ENCODE data around the gene SPATA6L. TPM values are rescaled to one million over a fixed set of nuclear protein-coding genes. Genes with fewer than 3 reads are reported as not detected.

Gene SPATA6L
- total and polyA plus RNA-seq, 2 of the 13 experiments (the other 11 are each of a cell fraction or from before 2014, with no cell fraction given): 1.1 to 1.9 TPM

DNA sequence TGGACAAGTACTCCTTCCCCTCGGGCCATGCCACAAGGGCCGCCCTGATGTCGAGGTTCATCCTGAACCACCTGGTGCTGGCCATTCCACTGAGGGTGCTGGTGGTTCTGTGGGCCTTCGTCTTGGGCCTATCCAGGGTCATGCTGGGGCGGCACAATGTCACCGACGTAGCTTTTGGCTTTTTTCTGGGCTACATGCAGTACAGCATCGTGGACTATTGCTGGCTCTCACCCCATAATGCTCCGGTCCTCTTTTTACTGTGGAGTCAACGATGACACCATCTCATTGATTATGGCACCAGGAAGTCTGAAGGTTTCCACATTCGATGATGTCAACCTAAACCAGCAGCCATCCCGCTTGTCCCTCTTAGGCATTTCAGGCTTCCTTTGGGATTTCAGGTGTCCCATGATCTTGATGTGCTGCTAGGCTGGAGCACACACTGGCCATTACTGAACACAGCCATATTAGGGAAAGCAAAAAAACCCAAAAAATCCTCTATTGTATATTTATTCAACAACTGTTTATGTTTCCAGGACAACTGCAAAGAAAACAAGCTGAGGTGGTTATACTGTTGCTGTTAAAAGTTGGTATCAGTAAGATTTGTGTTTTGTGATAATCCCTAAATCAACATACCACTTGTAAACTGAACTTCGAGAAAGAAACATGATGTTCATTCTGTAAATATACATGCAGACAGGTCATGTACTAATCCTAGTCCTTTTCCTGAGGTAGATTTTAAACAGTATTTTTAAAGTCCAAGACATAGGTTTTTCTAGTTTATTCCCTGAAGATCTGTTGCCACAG, 3.1 kb downstream of the SPATA6L start:
- ATAC-seq (peak; percentile 55), DNase-seq (ENCODE audit: low spot score) (peak; percentile 65)
- POLR2A ChIA-PET: interaction anchor here (0.7 to 3.7 kb wide), 11 partner anchors 12 to 176 kb away, joined by 3 to 43 read pairs (median 6); partner anchors contain the start of genes AK3 and CDC37L1
- TF ChIP-seq ZNF747 (CRISPR knock-in tag; IDR thresholded peaks at IDR 0.05; ENCODE audit: borderline replicate concordance) (no peak), ZNF12 (CRISPR knock-in tag; IDR thresholded peaks at IDR 0.05) (no peak), DNMT1 (CRISPR knock-in tag; IDR thresholded peaks at IDR 0.05) (no peak), ISL2 (CRISPR knock-in tag; IDR thresholded peaks at IDR 0.05) (no peak), ZNF367 (CRISPR knock-in tag; IDR thresholded peaks at IDR 0.05; ENCODE audit: borderline replicate concordance) (no peak), HOXD1 (CRISPR knock-in tag; IDR thresholded peaks at IDR 0.05) (no peak), FOXJ3 (CRISPR knock-in tag; IDR thresholded peaks at IDR 0.05; ENCODE audit: borderline replicate concordance) (no peak; the same call in 1 of the 2 replicates), HNRNPUL1 (IDR thresholded peaks at IDR 0.05; ENCODE audit: low read depth, low read length) (no peak), ZNF124 (CRISPR knock-in tag; IDR thresholded peaks at IDR 0.05) (no peak), ZNF3 (CRISPR knock-in tag; IDR thresholded peaks at IDR 0.05) (no peak), CEBPB (IDR thresholded peaks at IDR 0.05; ENCODE audit: borderline replicate concordance, low read depth, low read length) (peak; percentile 58; the same call in 1 of the 2 replicates), RXRA (CRISPR knock-in tag; IDR thresholded peaks at IDR 0.05) (no peak), DMTF1 (CRISPR knock-in tag; IDR thresholded peaks at IDR 0.05) (no peak)
- TF ChIP-seq, protein P1, sequence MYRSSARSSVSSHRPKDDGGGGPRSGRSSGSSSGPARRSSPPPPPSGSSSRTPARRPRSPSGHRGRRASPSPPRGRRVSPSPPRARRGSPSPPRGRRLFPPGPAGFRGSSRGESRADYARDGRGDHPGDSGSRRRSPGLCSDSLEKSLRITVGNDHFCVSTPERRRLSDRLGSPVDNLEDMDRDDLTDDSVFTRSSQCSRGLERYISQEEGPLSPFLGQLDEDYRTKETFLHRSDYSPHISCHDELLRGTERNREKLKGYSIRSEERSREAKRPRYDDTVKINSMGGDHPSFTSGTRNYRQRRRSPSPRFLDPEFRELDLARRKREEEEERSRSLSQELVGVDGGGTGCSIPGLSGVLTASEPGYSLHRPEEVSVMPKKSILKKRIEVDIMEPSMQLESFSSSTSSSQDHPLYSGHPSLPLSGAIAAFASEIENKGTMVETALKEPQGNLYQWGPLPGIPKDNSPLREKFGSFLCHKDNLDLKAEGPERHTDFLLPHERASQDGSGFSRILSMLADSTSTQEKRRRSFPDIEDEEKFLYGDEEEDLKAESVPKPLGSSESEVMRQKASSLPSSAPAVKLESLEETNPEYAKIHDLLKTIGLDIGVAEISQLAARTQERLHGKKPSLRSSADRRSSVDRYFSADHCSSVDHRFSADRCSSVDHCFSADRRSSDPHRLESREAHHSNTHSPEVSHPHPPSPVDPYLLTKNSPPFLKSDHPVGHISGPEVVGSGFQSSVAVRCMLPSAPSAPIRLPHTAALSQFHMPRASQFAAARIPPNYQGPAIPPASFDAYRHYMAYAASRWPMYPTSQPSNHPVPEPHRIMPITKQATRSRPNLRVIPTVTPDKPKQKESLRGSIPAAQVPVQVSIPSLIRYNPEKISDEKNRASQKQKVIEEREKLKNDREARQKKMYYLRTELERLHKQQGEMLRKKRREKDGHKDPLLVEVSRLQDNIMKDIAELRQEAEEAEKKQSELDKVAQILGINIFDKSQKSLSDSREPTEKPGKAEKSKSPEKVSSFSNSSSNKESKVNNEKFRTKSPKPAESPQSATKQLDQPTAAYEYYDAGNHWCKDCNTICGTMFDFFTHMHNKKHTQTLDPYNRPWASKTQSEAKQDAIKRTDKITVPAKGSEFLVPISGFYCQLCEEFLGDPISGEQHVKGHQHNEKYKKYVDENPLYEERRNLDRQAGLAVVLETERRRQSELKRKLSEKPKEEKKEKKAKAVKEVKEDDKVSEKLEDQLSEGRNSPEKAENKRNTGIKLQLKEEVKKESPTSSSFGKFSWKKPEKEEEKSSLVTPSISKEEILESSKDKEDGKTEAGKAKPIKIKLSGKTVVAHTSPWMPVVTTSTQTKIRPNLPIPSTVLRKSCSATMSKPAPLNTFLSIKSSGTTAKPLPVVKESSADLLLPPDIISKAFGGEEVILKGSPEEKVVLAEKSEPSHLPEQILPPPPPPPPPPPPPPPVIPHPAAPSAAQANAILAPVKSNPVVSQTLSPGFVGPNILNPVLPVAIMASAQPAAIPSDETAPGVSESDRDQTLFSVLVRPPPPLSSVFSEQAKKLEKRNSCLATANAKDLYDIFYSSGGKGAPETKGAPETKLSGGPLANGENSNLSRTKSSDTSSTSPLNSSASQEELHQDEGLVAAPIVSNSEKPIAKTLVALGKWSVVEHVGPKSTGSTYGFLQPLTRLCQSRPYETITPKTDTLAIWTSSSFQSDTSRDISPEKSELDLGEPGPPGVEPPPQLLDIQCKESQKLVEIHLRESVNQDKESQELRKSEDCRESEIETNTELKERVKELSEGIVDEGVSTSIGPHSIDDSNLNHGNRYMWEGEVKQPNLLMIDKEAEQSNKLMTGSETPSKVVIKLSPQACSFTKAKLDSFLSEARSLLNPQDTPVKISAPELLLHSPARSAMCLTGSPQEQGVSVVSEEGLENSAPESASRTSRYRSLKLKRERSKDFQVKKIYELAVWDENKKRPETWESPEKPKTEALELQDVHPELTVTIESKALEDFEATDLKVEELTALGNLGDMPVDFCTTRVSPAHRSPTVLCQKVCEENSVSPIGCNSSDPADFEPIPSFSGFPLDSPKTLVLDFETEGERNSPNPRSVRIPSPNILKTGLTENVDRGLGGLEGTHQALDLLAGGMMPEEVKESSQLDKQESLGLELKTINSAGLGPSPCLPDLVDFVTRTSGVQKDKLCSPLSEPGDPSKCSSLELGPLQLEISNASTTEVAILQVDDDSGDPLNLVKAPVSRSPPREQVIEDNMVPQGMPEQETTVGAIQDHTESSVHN (CRISPR knock-in tag; IDR thresholded peaks at IDR 0.05): no peak

More for the DNA sequence above, 3.1 kb downstream of the SPATA6L start:
- peak overlapping the region; percentile 75 to 81 (median 77) for H3K4me3 ChIP-seq (replicated peaks in 1 of 3; ENCODE audit: insufficient read depth in 1 of 3, low read depth in 2 of 3, low read length in 3 of 3)
- in situ Hi-C loops (cut with HindIII; ENCODE audit: extremely low pct_ligation_motif_present, low pct_unique_long_range_greater_than_20kb) (no loop called here), intact Hi-C loops (cut with micrococcal nuclease; ENCODE audit: unreplicated experiment) (loop anchor here (1.0 to 5.0 kb wide), 3 partner anchors 16 to 77 kb away; partner anchors contain the start of gene CDC37L1)
- no peak for FAIRE-seq
- H3K4me1 ChIP-seq (ENCODE audit: insufficient read depth, low read length): peaks cover 52% of the 10 kb centered on the region
- H3K36me3 ChIP-seq (replicated peaks in 1 of 2; ENCODE audit: control insufficient read depth in 1 of 2, insufficient read depth in 2 of 2, low read length in 2 of 2): no peaks in the 10 kb centered on the region
- H3K27me3 ChIP-seq (ENCODE audit: control insufficient read depth in 1 of 2, insufficient read depth in 2 of 2, low read length in 2 of 2): no peaks in the 10 kb centered on the region
- H4K20me1 ChIP-seq (ENCODE audit: insufficient read depth, low read length): no peaks in the 10 kb centered on the region
- CTCF ChIA-PET (ENCODE audit: low intra/inter-chr PET ratio, low total read pairs): no interaction called here
- H3K27ac ChIP-seq (ENCODE audit: extremely low read length, insufficient read depth, low read length): peak overlapping the region; percentile 93
- peaks cover 12% of the 10 kb centered on the region for H3K79me2 ChIP-seq (ENCODE audit: insufficient read depth, low read length)
- no peaks in the 10 kb centered on the region for H3K9me3 ChIP-seq (ENCODE audit: low read length)
- no peak overlapping the region for H2AFZ ChIP-seq (ENCODE audit: low read length)
- peak overlapping the region; percentile 86 for H3K9ac ChIP-seq (ENCODE audit: insufficient read depth, low read depth, low read length)
- BruUV-seq (replicated peaks): no TSS peak
- H3K4me2 ChIP-seq (ENCODE audit: low read depth, low read length): peak overlapping the region; percentile 98
- 4% methylated on average over 8 of the region's 13 CpGs for WGBS (ENCODE audit: low lambda C conversion rate)

Data from HepG2 (cell line).